ENCODE results near the gene TRMT112. TPM values are rescaled to one million over a fixed set of nuclear protein-coding genes. Genes with fewer than 3 reads are reported as not detected.

TRMT112 gene
- total RNA-seq, 1 donor from 2014 or later = 257 TPM

DNA sequence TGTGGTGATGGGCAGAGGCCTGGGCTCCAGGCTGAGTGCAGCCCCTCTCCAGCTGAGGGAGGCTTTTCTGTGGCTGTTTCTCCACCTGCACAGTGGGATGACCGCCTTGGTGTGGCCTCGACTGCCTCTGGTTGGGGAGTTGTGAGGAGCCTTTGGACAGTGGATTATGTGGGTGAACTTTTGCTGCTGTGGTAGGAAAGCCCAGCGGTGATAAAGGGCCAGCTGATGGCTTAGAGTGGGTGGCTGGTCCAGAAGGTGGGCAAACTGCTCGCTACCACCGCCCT is 13.4 kb downstream of the TRMT112 start:
- no peak overlapping the region for H2AFZ ChIP-seq (replicated peaks)
- peaks cover 18% of the 10 kb centered on the region for H3K79me2 ChIP-seq (ENCODE audit: low read depth)
- peaks cover 20% of the 10 kb centered on the region for H3K4me1 ChIP-seq
- Mint-ChIP-seq H3K36me3 (no peaks in the 10 kb centered on the region), H3K27ac (no peak overlapping the region), H3K4me1 (peaks cover 26% of the 10 kb centered on the region), H3K4me3 (peak overlapping the region; percentile 91), H3K27me3 (ENCODE audit: insufficient read depth, low read depth) (peaks cover 36% of the 10 kb centered on the region), H3K9me3 (no peaks in the 10 kb centered on the region)
- peaks cover 35% of the 10 kb centered on the region for H3F3A ChIP-seq (ENCODE audit: low read depth)
- H3K9me3 ChIP-seq (ENCODE audit: low read depth) = no peaks in the 10 kb centered on the region
- H3K27ac ChIP-seq = no peak overlapping the region
- peaks cover 53% of the 10 kb centered on the region for H3K27me3 ChIP-seq
- DNase-seq (ENCODE audit: low spot score) = no peak
- no peak overlapping the region for H3K4me3 ChIP-seq
- TF ChIP-seq EZH2 (IDR thresholded peaks at IDR 0.05) = no peak
- TF ChIP-seq, protein P1, sequence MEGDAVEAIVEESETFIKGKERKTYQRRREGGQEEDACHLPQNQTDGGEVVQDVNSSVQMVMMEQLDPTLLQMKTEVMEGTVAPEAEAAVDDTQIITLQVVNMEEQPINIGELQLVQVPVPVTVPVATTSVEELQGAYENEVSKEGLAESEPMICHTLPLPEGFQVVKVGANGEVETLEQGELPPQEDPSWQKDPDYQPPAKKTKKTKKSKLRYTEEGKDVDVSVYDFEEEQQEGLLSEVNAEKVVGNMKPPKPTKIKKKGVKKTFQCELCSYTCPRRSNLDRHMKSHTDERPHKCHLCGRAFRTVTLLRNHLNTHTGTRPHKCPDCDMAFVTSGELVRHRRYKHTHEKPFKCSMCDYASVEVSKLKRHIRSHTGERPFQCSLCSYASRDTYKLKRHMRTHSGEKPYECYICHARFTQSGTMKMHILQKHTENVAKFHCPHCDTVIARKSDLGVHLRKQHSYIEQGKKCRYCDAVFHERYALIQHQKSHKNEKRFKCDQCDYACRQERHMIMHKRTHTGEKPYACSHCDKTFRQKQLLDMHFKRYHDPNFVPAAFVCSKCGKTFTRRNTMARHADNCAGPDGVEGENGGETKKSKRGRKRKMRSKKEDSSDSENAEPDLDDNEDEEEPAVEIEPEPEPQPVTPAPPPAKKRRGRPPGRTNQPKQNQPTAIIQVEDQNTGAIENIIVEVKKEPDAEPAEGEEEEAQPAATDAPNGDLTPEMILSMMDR (IDR thresholded peaks at IDR 0.05) = no peak
- no peak for TF ChIP-seq EZH2phosphoT487 (IDR thresholded peaks at IDR 0.05)
- H3K9ac ChIP-seq = no peak overlapping the region
- no peaks in the 10 kb centered on the region for H3K36me3 ChIP-seq
- H3K4me2 ChIP-seq = no peak overlapping the region
- peaks cover 30% of the 10 kb centered on the region for H4K20me1 ChIP-seq (ENCODE audit: low read depth)

DNA sequence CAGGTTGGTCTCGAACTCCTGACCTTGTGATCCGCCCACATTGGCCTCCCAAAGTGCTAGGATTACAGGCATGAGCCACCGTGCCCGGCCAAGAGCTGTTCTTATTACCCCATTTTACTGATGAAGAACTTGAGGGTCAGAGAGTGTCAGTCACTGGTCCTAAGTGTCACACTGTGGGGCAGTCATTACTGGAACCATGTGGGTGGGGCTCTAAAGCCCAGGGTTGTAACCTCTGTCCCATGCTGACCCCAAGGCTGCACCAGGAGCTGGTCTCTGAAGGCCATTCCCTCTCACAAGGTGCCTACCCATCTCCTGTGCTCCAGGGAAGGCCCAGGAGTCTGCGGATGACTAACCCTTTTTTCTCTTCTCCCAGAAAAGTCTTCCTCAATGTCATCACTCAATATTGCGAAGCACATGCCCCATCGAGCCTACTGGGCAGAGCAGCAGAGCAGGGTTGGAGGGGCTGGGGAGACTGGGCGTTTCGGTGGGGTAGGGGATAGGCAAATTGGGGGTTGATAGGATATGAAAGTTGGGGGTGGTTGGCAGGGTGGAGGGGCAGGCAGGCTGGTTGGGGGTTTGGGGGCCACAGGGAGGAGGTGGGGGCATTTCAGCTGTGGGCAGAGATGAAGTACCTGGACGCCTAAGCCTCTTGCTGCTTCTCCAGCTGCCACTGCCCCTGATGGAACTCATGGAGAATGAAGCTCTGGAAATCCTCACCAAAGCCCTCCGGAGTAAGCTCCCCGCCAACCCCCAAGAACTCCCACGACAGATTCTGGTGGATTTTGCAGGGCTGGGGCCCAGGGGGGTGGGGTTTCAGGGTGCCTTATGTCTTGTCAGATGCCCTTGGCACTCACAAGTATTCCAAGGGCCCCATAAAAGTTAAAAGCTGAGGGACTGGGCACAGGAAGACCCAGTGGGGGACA is 14.0 kb downstream of the TRMT112 start:
- peaks cover 59% of the 10 kb centered on the region for H3K27me3 ChIP-seq
- no peak overlapping the region for H3K27ac Mint-ChIP-seq
- no peak overlapping the region for H3K4me2 ChIP-seq
- H3K9me3 Mint-ChIP-seq = no peaks in the 10 kb centered on the region
- H3K4me3 Mint-ChIP-seq = peak overlapping the region; percentile 91
- no peak overlapping the region for H3K9ac ChIP-seq
- H3K27ac ChIP-seq = no peak overlapping the region
- no peak for DNase-seq (ENCODE audit: low spot score)
- H3F3A ChIP-seq (ENCODE audit: low read depth) = peaks cover 36% of the 10 kb centered on the region
- H3K4me3 ChIP-seq = no peak overlapping the region
- H3K79me2 ChIP-seq (ENCODE audit: low read depth) = peaks cover 18% of the 10 kb centered on the region
- no peaks in the 10 kb centered on the region for H3K36me3 Mint-ChIP-seq
- no peak overlapping the region for H2AFZ ChIP-seq (replicated peaks)
- H3K4me1 Mint-ChIP-seq = peaks cover 26% of the 10 kb centered on the region
- H3K27me3 Mint-ChIP-seq (ENCODE audit: insufficient read depth, low read depth) = peaks cover 42% of the 10 kb centered on the region
- H3K36me3 ChIP-seq = no peaks in the 10 kb centered on the region
- H3K9me3 ChIP-seq (ENCODE audit: low read depth) = no peaks in the 10 kb centered on the region
- TF ChIP-seq EZH2 (IDR thresholded peaks at IDR 0.05) = no peak
- peaks cover 36% of the 10 kb centered on the region for H4K20me1 ChIP-seq (ENCODE audit: low read depth)
- peaks cover 20% of the 10 kb centered on the region for H3K4me1 ChIP-seq

DNA sequence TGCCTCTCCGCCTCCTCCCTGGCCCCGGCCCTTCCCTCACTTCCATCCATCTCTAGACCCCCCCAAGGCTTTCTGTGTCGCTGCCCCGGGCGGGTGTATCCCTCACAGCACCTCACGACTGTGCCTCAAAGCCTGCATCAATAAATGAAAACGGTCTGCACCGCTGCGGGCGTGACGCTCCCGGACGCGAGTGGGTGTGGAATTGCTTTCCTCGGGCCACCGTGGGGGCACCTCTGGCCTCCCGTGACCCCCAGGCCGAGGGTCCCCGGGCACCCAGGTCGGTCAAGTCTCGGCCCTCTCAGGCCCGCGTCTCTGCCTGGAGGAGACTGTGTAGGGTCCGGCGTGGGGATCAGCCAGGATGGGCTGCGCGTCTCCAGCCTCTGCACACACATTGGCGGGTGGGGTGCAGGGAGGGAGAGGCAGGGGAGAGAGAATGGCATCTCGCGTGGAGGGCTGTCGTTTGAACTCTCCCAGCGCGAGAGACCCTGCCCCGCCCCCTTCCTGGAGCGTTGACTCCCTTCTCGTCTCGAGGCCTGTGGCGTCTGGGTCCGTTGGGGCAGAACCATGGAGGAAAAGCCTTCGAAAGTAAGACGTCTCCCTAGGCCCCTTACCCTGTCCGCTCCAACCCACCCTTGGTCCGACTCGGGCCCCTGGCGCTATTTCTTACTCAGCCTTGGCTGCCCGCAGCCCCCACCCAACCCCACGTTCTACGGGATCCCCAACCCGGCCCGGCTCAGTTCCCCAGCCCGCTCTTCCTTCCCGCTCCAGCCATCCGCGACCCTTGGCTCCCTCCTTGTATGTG is 17.3 kb downstream of the TRMT112 start, which contains the start of gene CATSPERZ:
Gene CATSPERZ (plus strand): TSS at position 512 of the 802 bp plus-strand sequence. CDS start 53 bp downstream, at position 565.
- peaks cover 73% of the 10 kb centered on the region for H3K27me3 Mint-ChIP-seq (ENCODE audit: insufficient read depth, low read depth)
- H3K4me1 Mint-ChIP-seq = peaks cover 20% of the 10 kb centered on the region
- H3K27ac Mint-ChIP-seq = no peak within 1 kb of the TSS
- H3K36me3 Mint-ChIP-seq = no peaks in the 10 kb centered on the region
- peaks cover 36% of the 10 kb centered on the region for H3F3A ChIP-seq (ENCODE audit: low read depth)
- no peak within 1 kb of the TSS for H3K27ac ChIP-seq
- no peaks in the 10 kb centered on the region for H3K36me3 ChIP-seq
- H3K9ac ChIP-seq = no peak within 1 kb of the TSS
- H3K4me3 ChIP-seq = peak within 1 kb of the TSS; percentile 40
- no peaks in the 10 kb centered on the region for H3K9me3 Mint-ChIP-seq
- no peaks in the 10 kb centered on the region for H3K9me3 ChIP-seq (ENCODE audit: low read depth)
- DNase-seq (ENCODE audit: low spot score) = no peak
- peak within 1 kb of the TSS; percentile 81 for H3K4me3 Mint-ChIP-seq
- peaks cover 39% of the 10 kb centered on the region for H4K20me1 ChIP-seq (ENCODE audit: low read depth)
- no peak within 1 kb of the TSS for H2AFZ ChIP-seq (replicated peaks)
- H3K4me1 ChIP-seq = peaks cover 13% of the 10 kb centered on the region
- H3K79me2 ChIP-seq (ENCODE audit: low read depth) = no peaks in the 10 kb centered on the region
- H3K4me2 ChIP-seq = peak within 1 kb of the TSS; percentile 78
- H3K27me3 ChIP-seq = peaks cover 92% of the 10 kb centered on the region
- TF ChIP-seq, protein P1 (IDR thresholded peaks at IDR 0.05) = peak; percentile 26
- TF ChIP-seq EZH2 (IDR thresholded peaks at IDR 0.05) (peak; percentile 51), EZH2phosphoT487 (IDR thresholded peaks at IDR 0.05) (peak; percentile 81)
